HuH-7.5 (cell line): ENCODE measurements around the gene RAB38.

Source experiments
- DNase-seq: peaks from one replicate; pipeline ENCODE4 v3.0.0; 2011; ENCODE audit warnings: low spot score

The RAB38 gene

GRCh38 chr11:88103337-88104206 is 71.7 kb downstream of the RAB38 start:
- DNase-seq: peak; percentile 4

DNA sequence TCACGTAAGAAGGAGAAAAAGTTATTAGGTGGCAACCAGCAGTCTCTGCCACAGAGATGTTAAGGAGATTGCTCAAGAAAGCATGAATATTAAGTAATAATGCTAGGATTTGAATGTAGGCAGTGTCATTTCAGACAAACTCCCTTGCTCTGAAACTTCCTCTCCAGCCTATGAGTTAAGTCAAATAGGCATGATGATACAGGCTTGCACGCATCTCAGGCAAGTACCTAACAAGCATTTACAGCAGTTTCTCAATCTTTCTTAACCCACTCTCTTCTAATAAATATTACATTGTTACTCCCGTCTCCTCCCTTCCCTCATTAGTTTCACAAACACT is 72.7 kb downstream of the RAB38 start:
- no peak for DNase-seq

- no peak for DNase-seq
Observed at GRCh38 chr11:88101881-88102597, 73.2 kb downstream of the RAB38 start.

- DNase-seq: no peak
Observed at GRCh38 chr11:88100151-88100550, 75.1 kb downstream of the RAB38 start.

- DNase-seq: no peak
Observed at GRCh38 chr11:88098289-88098688, 77.0 kb downstream of the RAB38 start.

DNA sequence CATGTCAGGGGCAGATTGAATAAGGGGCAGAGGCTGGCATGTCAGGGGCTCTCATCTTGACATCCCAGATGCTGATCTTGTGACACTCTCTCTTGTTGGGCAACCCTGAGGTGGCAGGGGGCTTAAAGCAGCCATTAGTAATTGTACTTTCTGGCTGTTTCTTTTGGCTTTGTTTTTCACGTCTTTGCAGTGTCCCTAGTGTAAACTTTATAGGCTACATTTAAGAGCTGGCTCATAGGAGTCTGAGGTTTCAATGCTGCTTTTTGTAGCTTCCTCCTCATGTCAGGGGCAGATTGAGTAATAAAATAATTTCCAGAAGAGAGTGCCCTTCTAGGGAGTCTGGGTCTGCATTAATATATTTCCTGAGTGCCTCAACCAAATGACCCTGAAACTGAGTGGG is 86.1 kb downstream of the RAB38 start:
- no peak for DNase-seq

DNA sequence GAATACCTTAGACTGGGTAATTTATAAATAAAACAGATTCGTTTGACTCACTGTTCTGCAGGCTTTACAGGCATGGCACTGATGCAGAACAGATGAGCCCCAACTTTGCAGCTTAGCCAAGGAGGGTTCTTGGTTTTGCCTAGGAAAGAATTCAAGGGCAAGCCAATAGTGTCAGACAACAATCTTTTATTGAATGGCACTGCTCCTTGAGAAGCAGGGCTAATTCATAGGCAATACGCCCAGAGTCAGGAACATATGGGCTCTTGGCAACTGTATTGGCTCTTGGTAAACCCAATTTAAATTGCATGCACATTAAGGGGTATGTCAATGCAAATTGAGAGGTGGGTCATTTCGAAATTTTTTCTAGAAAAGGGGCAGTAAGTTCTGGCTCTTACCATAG is 87.9 kb downstream of the RAB38 start:
- DNase-seq: no peak

DNA sequence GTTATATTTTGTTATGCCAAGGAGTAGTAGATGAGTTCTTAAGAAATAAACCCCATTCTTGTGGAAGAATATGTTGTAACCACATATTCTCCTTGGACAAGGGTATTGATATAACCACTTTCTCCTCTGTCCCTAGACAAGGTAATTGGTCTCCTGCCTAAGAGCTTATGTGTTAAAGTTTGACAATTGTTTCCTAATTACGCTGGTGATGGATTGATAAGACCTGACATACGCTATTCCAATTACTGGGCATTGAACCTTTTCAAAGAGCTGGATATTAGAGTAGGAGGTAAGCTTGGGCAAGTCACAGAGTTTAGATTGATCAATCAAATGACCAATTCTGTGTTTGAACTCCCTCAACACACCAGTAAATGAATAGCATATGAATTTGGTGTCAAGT is 88.9 kb downstream of the RAB38 start:
- no peak for DNase-seq

GRCh38 chr11:88070437-88070836 is 104.8 kb downstream of the RAB38 start:
- DNase-seq: no peak

DNA sequence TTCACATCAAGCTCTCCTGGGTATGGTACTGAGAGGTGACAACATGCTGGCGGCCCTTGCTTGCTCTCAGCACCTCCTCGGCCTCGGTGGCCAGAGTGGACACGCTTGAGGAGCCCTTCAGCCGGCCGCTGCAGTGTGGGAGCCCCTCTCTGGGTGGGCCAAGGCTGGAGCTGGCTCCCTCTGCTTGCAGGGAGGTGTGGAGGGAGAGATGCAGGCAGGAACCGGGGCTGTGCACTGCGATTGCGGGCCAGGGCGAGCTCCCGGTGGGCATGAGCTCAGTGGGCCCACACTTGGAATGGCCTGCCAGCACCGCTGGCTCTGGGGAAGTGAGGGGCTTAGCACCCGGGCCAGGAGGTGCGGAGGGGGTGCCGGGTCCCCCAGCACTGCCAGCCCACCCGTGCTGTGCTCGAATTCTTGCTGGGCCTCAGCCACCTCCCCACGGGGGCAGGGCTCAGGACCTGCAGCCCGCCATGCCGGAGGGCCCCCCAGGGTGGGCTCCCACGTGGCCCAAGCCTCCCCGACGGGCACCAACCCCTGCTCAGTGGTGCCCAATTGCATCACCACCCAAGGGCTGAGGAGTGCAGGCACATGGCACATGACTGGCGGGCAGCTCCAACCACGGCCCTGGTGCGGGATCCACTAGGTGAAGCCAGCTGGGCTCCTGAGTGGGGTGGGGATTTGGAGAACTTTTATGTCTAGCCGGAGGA is 106.2 kb downstream of the RAB38 start:
- no peak for DNase-seq

DNA sequence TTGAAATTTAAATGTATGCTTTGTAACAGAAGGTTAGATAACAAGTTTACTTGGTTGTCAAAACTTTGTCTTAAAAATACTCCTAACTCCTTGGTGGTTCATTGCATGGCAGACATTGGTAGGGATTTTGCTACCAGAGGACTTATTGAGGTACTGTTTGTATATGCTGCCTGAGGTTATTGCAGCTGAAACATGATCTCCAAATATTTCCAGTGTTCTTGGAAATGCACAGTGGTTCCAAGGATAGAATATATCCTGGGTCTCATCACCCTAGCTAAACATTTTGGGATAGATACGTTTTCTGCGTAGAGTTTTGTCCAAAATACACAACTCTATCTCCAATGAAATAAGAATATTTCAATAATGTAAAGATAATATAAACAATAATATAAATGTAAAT is 109.2 kb downstream of the RAB38 start:
- no peak for DNase-seq

GRCh38 chr11:88064097-88064705 is 111.0 kb downstream of the RAB38 start:
- DNase-seq: no peak
